ENCODE results near the gene PSME1. TPM values are rescaled to one million over a fixed set of nuclear protein-coding genes. Genes with fewer than 3 reads are reported as not detected.

Gene PSME1
- total and polyA plus RNA-seq, 4 donors, result 63.3 to 237 (median 101) TPM

- H3K36me3 ChIP-seq (ENCODE audit: control insufficient read depth in 4 of 4, insufficient read depth in 3 of 4, low read depth in 1 of 4, low read length in 3 of 4), result no peaks in the 10 kb centered on the region
- 42% methylated on average over 15 of the region's 15 CpGs for WGBS
- peak overlapping the region; percentile 72 to 83 for H3K27ac ChIP-seq (ENCODE audit: low read depth in 1 of 2, low read length in 2 of 2)
- peak overlapping the region in 1 of 2 donors; percentile 62 for H3K9ac ChIP-seq (ENCODE audit: low read depth in 1 of 2, low read length in 2 of 2)
- H3K27me3 ChIP-seq (ENCODE audit: control insufficient read depth in 4 of 4, insufficient read depth in 4 of 4, low read length in 3 of 4), result no peaks in the 10 kb centered on the region
- H3K4me1 ChIP-seq (ENCODE audit: control insufficient read depth in 4 of 4, insufficient read depth in 4 of 4, low read length in 3 of 4), result peaks cover 7 to 40% (median 31%) of the 10 kb centered on the region in 4 donors
- TF ChIP-seq FOXA2 (IDR thresholded peaks at IDR 0.05) (no peak), JUND (IDR thresholded peaks at IDR 0.05) (no peak), EGR1 (IDR thresholded peaks at IDR 0.05; ENCODE audit: low read depth in 2 of 2) (no peak), HNF4A (conservative IDR thresholded peaks at IDR 0.05) (no peak), GABPA (IDR thresholded peaks at IDR 0.05 in 1 of 2, conservative IDR thresholded peaks at IDR 0.05 in 1 of 2) (no peak), YY1 (IDR thresholded peaks at IDR 0.05) (no peak), SP1 (IDR thresholded peaks at IDR 0.05) (no peak), MAX (IDR thresholded peaks at IDR 0.05) (no peak), TAF1 (conservative IDR thresholded peaks at IDR 0.05) (no peak), NR2F2 (IDR thresholded peaks at IDR 0.05) (no peak)
- peak overlapping the region in 1 of 3 donors; percentile 30 for H3K4me3 ChIP-seq (ENCODE audit: low read depth in 1 of 3, low read length in 3 of 3)
- H3K9me3 ChIP-seq (ENCODE audit: control insufficient read depth in 4 of 4, low read length in 3 of 4), result no peaks in the 10 kb centered on the region
- no peak for DNase-seq (ENCODE audit: low spot score)
These were observed 4.4 kb upstream of the PSME1 start for GRCh38 chr14:24131549-24131966.

GRCh38 chr14:24132061-24132685, 3.8 kb upstream of the PSME1 start:
- Histone ChIP-seq H3K27ac (ENCODE audit: low read depth in 1 of 2, low read length in 2 of 2) (peak overlapping the region; percentile 72 to 83), H3K4me1 (ENCODE audit: control insufficient read depth in 4 of 4, insufficient read depth in 4 of 4, low read length in 3 of 4) (peaks cover 10 to 47% (median 37%) of the 10 kb centered on the region in 4 donors), H3K4me3 (ENCODE audit: low read depth in 1 of 3, low read length in 3 of 3) (peak overlapping the region in 1 of 3 donors; percentile 30), H3K36me3 (ENCODE audit: control insufficient read depth in 4 of 4, insufficient read depth in 3 of 4, low read depth in 1 of 4, low read length in 3 of 4) (no peaks in the 10 kb centered on the region), H3K27me3 (ENCODE audit: control insufficient read depth in 4 of 4, insufficient read depth in 4 of 4, low read length in 3 of 4) (no peaks in the 10 kb centered on the region), H3K9me3 (ENCODE audit: control insufficient read depth in 4 of 4, low read length in 3 of 4) (no peaks in the 10 kb centered on the region), H3K9ac (ENCODE audit: low read depth in 1 of 2, low read length in 2 of 2) (peak overlapping the region in 1 of 2 donors; percentile 62)
- WGBS, result 51% methylated on average over 24 of the region's 24 CpGs
- TF ChIP-seq EGR1 (IDR thresholded peaks at IDR 0.05; ENCODE audit: low read depth in 2 of 2) (no peak), TAF1 (conservative IDR thresholded peaks at IDR 0.05) (no peak), ZBTB33 (IDR thresholded peaks at IDR 0.05) (no peak)
- DNase-seq (ENCODE audit: low spot score), result no peak

GRCh38 chr14:24132976-24133375, 3.0 kb upstream of the PSME1 start:
- no peak for TF ChIP-seq TAF1 (conservative IDR thresholded peaks at IDR 0.05)
- TF ChIP-seq YY1 (IDR thresholded peaks at IDR 0.05), result no peak
- TF ChIP-seq RXRA (IDR thresholded peaks at IDR 0.05), result no peak
- TF ChIP-seq JUND (IDR thresholded peaks at IDR 0.05), result no peak
- no peak for TF ChIP-seq ATF3 (IDR thresholded peaks at IDR 0.05)
- TF ChIP-seq CTCF (IDR thresholded peaks at IDR 0.05; ENCODE audit: low read depth, low read length, missing input control), result no peak
- no peak for TF ChIP-seq EGR1 (IDR thresholded peaks at IDR 0.05; ENCODE audit: low read depth in 2 of 2)
- no peak for TF ChIP-seq MAX (IDR thresholded peaks at IDR 0.05)
- no peak for TF ChIP-seq RAD21 (IDR thresholded peaks at IDR 0.05)
- TF ChIP-seq REST (IDR thresholded peaks at IDR 0.05), result no peak
- TF ChIP-seq FOXA2 (IDR thresholded peaks at IDR 0.05), result no peak
- no peak for TF ChIP-seq FOXA1 (IDR thresholded peaks at IDR 0.05)
- TF ChIP-seq SP1 (IDR thresholded peaks at IDR 0.05), result no peak
- TF ChIP-seq NR2F2 (IDR thresholded peaks at IDR 0.05), result no peak
- TF ChIP-seq GABPA (IDR thresholded peaks at IDR 0.05 in 1 of 2, conservative IDR thresholded peaks at IDR 0.05 in 1 of 2), result no peak
- no peak for TF ChIP-seq HNF4A (conservative IDR thresholded peaks at IDR 0.05)
- no peak for TF ChIP-seq HNF4G (IDR thresholded peaks at IDR 0.05)

More at GRCh38 chr14:24132976-24133375, 3.0 kb upstream of the PSME1 start:
- DNase-seq (ENCODE audit: low spot score), result no peak
- Histone ChIP-seq H3K9ac (ENCODE audit: low read depth in 1 of 2, low read length in 2 of 2) (no peak overlapping the region), H3K4me3 (ENCODE audit: low read depth in 1 of 3, low read length in 3 of 3) (no peak overlapping the region), H3K27ac (ENCODE audit: low read depth in 1 of 2, low read length in 2 of 2) (no peak overlapping the region), H3K27me3 (ENCODE audit: control insufficient read depth in 4 of 4, insufficient read depth in 4 of 4, low read length in 3 of 4) (no peaks in the 10 kb centered on the region), H3K9me3 (ENCODE audit: control insufficient read depth in 4 of 4, low read length in 3 of 4) (no peaks in the 10 kb centered on the region), H3K4me1 (ENCODE audit: control insufficient read depth in 4 of 4, insufficient read depth in 4 of 4, low read length in 3 of 4) (peaks cover 10 to 55% (median 43%) of the 10 kb centered on the region in 4 donors), H3K36me3 (ENCODE audit: control insufficient read depth in 4 of 4, insufficient read depth in 3 of 4, low read depth in 1 of 4, low read length in 3 of 4) (peaks cover 0 to 5% (median 4%) of the 10 kb centered on the region in 4 donors)
- 97% methylated on average over 2 of the region's 2 CpGs for WGBS
